Activated CD4-positive, CD25-positive, alpha-beta regulatory T cell treated with anti-CD3 and anti-CD28 coated beads, Interleukin-2, amount 50 U/mL, for 72 hours (primary cell): ENCODE results near the gene NOD1.

Experiments
- DNase-seq: peaks from one replicate; pipeline ENCODE4 v3.0.0; 2021

Gene NOD1

GRCh38 chr7:30468791-30469190 lies 9.8 kb downstream of the NOD1 start:
- no peak for DNase-seq

- DNase-seq, result no peak
Observed at GRCh38 chr7:30468041-30468440, 10.5 kb downstream of the NOD1 start.

DNA sequence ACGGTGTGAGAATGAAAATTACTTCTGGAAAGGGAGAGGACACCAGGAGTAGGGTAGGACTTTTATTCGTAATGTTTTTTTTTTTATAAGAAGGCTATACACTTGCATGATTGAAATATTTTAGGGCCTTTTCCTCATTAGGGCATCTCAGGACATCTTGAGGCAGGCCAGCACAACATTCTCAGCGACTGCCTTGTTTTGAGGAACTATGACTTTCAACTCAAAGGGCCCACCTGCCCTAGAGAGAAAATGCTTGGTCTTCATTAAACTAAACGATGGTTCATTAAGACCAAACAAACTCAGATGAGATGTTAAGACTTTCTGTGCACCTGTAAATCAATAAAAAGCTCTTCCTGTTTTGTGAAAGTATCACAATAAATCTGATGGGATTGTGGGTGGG lies 11.3 kb downstream of the NOD1 start:
- no peak for DNase-seq

GRCh38 chr7:30466266-30466665 lies 12.3 kb downstream of the NOD1 start:
- DNase-seq, result no peak

DNA sequence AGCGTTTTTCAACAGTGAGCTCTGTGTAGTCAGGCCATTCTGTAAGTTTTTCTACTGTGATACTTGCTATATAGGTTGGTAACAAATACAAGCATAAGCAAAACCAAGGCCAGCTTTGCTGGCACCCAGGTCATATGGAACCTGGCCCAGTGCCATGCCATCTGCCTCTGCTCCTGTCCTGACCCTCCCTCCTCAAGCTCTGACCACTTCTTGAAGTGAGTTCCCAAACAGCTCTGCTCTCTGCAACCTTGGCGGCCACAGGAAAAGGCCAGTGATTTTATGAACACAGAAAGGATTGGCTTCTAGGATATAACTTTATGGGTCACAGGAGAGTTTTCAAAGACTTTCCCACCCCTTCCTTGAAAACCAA lies 12.8 kb downstream of the NOD1 start:
- DNase-seq, result no peak

DNA sequence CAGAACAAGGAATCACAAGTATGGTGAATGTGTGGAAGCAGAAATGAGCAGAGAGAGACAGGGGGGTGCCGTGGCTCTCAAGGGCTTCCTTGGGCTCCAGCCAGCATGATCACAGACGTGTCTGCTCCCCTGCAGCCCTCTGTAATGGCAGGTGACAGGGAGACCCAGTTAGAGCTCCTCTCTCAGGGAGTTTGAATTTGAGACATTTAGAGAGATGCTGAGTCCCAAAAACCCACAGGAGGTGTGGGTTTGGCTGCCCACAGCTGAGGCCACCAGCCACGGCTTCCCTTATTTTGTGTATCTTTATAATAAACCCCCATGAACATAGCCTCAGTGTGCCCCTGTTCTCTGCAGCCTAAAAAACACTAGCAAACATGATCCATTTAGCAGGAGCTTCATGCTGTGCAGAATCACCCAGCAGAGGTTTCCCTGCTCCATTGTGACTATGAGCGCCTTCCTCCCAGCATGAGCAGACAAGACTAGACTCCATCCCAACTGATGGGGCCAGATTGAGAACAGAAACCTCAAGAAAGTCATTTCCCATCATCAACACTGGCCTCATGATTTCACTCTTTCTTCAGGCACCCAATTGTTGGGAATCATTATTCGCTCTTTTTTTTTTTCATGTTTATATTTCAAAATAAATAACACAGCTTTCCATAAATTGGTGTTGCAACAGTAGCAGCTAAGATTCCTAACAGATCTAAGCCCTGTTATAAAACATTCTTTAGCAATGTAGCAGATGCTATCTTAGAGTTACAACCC lies 13.4 kb downstream of the NOD1 start:
- no peak for DNase-seq

DNA sequence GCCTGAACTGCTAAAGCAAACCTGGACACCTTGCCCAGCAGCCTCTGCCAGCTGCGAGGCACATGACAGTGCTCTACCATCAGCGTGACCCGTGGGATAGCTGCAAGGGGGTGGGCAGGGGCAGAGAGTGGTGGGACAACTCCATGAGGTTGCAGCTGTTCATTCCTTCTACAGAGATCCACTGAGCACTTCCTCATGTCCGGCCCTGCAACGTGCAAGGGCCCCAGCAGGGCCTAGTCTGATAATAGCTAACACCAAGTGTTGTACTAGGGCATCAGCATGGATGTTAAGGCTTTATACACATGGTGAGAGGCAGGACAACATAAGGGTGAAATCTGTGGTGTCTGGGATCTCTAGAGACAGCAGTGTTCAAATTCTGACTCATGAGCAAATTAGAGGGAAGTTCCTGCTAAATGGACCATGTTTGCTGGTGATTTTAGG lies 14.3 kb downstream of the NOD1 start:
- DNase-seq, result no peak

DNA sequence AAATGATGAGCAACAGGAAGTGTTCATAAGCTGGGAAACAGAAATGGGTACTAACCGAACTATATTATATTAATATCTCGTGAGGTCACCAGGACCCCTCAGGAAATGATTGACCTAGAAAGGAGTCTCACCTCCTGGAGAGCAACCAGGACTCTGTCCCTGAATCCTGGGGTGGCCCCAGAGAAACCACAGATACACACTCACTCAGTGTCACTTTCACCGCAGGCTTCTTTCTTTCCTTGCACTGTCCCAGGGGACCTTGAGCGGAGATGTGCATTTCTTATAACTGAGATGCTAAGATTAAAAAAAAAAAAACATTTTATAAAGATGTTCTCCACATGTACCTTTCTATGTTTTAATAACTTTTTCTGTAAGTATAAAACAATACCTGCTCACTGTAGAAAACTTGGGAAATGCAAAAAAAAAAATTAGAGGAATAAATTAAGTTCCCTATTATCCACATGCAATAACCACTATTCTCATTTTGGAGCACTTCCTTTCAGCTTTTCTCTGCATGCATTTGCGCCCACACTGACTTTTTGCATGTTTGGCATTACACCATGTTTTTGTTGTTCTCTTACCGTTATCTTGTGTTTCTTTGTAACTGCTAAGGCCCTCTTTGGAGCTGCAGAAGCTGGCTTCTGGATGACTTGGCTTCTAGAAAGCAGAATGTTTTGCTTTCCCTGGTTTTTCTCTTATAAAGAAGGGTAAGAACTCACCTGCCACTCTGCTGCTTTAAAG lies 15.0 kb downstream of the NOD1 start:
- DNase-seq, result no peak

GRCh38 chr7:30462179-30462578 lies 16.4 kb downstream of the NOD1 start:
- DNase-seq, result no peak

GRCh38 chr7:30460246-30460633 lies 18.3 kb downstream of the NOD1 start:
- DNase-seq, result no peak

- no peak for DNase-seq
Observed at GRCh38 chr7:30459591-30460245, 18.9 kb downstream of the NOD1 start.

DNA sequence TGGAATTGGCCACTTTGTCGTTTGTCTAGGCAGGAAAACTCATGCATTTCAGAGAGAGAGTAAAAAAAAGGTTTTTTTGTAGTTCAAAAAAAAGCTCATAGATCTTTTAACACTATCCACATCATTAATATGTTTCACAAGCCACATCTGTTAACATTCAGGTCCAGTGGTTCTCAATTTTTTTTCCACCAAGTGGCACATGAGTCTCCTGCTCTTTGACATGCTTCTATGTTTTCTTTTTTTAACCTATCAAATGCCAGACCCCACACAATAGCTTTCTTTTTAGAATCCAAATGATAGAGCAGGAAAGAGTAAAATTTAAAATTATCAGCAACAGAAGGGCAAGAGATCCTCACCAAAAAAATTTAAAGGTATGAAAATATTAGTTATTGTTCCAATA lies 20.3 kb downstream of the NOD1 start:
- DNase-seq, result no peak

GRCh38 chr7:30453921-30454320 lies 24.7 kb downstream of the NOD1 start:
- DNase-seq, result no peak

DNA sequence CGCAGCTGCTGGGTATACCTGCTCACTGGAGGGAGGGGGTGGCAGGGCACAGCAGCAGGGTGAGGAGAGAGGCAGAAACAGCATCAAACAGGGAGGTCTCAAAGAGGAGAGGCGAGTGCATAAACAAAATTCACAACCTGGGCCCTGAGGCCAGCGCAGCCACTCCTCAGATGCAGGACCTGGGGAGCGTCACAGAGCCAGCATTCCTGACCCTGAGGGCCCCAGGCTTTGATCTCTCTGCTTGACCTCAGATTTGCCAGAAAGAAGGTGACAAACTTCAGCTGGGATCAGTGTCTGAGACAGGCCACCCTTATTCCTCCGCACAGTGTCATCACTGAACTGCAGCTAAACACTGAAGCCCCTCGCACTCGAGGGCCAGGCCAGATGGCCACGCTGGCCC lies 25.6 kb downstream of the NOD1 start:
- DNase-seq, result no peak

- DNase-seq, result no peak
Observed at GRCh38 chr7:30452280-30452930, 26.2 kb downstream of the NOD1 start.

GRCh38 chr7:30451539-30452279 lies 26.9 kb downstream of the NOD1 start:
- no peak for DNase-seq

GRCh38 chr7:30450983-30451497 lies 27.5 kb downstream of the NOD1 start:
- no peak for DNase-seq

GRCh38 chr7:30450240-30450982 lies 28.2 kb downstream of the NOD1 start:
- no peak for DNase-seq

GRCh38 chr7:30448461-30449189 lies 30.0 kb downstream of the NOD1 start:
- DNase-seq, result no peak

- DNase-seq, result no peak
Observed at GRCh38 chr7:30447466-30447865, 31.1 kb downstream of the NOD1 start.

DNA sequence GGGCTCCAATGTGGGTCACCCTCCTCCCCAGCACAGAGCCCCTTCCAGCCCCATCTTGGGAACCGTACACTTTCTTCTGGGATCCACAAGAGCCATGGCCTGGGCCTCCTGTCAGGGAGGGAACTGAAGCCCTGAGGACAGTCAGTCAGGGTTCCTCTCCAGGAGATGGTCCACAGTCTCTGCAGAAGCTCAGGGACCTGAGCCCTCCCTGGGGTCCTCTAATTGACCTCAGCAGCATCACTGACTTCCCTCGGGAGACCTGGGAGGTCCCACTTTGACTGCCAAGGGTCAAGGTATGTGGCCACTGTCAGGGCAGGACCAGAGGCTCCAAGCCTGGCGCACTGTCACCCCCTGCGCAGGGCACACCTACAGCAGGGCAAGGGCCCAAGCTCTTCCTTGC lies 32.3 kb downstream of the NOD1 start:
- DNase-seq, result no peak
